Measurements from ENCODE around the gene UBXN10.

- TF ChIP-seq POLR2A (IDR thresholded peaks at IDR 0.05) = no peak
- TF ChIP-seq, protein P1, sequence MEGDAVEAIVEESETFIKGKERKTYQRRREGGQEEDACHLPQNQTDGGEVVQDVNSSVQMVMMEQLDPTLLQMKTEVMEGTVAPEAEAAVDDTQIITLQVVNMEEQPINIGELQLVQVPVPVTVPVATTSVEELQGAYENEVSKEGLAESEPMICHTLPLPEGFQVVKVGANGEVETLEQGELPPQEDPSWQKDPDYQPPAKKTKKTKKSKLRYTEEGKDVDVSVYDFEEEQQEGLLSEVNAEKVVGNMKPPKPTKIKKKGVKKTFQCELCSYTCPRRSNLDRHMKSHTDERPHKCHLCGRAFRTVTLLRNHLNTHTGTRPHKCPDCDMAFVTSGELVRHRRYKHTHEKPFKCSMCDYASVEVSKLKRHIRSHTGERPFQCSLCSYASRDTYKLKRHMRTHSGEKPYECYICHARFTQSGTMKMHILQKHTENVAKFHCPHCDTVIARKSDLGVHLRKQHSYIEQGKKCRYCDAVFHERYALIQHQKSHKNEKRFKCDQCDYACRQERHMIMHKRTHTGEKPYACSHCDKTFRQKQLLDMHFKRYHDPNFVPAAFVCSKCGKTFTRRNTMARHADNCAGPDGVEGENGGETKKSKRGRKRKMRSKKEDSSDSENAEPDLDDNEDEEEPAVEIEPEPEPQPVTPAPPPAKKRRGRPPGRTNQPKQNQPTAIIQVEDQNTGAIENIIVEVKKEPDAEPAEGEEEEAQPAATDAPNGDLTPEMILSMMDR (IDR thresholded peaks at IDR 0.05) = no peak
Measured at GRCh38 chr1:20141466-20141865, 44.4 kb upstream of the UBXN10 start.
